ENCODE data around the gene CTNNA3.

Gene CTNNA3

DNA sequence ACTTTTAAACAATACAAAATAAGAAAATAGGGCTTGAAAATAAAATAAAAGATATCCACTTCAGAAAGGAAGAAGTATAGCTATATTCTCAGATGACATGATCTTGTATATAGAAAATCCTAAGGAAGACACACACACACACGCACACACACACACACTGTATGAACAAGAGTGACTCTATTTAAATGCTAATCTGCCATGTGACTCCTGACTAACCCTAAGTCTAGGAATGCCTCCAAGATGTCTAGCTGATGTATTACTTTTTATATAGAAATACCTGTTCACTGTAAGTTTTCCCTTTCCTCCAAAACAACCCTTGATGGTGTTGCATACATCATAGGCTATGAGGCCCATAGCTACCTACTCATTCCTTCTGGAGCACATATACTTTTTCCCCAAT is 943.3 kb downstream of the CTNNA3 start:
- TF ChIP-seq ZFP37 (tag by site-specific recombination; IDR thresholded peaks at IDR 0.05) (no peak), ZNF112 (tag by site-specific recombination; IDR thresholded peaks at IDR 0.05) (no peak), ZNF354C (tag by site-specific recombination; IDR thresholded peaks at IDR 0.05; ENCODE audit: borderline replicate concordance, low read depth) (no peak), ZNF366 (tag by site-specific recombination; conservative IDR thresholded peaks at IDR 0.05) (no peak), GLIS1 (tag by site-specific recombination; IDR thresholded peaks at IDR 0.05) (no peak), ZNF10 (tag by site-specific recombination; IDR thresholded peaks at IDR 0.05) (no peak), ZNF664 (tag by site-specific recombination; IDR thresholded peaks at IDR 0.05) (no peak), KLF1 (tag by site-specific recombination; IDR thresholded peaks at IDR 0.05) (no peak), ZNF19 (tag by site-specific recombination; IDR thresholded peaks at IDR 0.05; ENCODE audit: low read depth) (no peak), OVOL3 (tag by site-specific recombination; IDR thresholded peaks at IDR 0.05) (no peak)
- TF ChIP-seq, protein P1, sequence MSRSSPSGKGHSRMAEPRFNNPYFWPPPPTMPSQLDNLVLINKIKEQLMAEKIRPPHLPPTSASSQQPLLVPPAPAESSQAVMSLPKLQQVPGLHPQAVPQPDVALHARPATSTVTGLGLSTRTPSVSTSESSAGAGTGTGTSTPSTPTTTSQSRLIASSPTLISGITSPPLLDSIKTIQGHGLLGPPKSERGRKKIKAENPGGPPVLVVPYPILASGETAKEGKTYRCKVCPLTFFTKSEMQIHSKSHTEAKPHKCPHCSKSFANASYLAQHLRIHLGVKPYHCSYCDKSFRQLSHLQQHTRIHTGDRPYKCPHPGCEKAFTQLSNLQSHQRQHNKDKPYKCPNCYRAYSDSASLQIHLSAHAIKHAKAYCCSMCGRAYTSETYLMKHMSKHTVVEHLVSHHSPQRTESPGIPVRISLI (tag by site-specific recombination; IDR thresholded peaks at IDR 0.05) = no peak
- TF ChIP-seq, protein P2, sequence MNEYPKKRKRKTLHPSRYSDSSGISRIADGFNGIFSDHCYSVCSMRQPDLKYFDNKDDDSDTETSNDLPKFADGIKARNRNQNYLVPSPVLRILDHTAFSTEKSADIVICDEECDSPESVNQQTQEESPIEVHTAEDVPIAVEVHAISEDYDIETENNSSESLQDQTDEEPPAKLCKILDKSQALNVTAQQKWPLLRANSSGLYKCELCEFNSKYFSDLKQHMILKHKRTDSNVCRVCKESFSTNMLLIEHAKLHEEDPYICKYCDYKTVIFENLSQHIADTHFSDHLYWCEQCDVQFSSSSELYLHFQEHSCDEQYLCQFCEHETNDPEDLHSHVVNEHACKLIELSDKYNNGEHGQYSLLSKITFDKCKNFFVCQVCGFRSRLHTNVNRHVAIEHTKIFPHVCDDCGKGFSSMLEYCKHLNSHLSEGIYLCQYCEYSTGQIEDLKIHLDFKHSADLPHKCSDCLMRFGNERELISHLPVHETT (tag by site-specific recombination; IDR thresholded peaks at IDR 0.05) = no peak
- TF ChIP-seq, protein P3, sequence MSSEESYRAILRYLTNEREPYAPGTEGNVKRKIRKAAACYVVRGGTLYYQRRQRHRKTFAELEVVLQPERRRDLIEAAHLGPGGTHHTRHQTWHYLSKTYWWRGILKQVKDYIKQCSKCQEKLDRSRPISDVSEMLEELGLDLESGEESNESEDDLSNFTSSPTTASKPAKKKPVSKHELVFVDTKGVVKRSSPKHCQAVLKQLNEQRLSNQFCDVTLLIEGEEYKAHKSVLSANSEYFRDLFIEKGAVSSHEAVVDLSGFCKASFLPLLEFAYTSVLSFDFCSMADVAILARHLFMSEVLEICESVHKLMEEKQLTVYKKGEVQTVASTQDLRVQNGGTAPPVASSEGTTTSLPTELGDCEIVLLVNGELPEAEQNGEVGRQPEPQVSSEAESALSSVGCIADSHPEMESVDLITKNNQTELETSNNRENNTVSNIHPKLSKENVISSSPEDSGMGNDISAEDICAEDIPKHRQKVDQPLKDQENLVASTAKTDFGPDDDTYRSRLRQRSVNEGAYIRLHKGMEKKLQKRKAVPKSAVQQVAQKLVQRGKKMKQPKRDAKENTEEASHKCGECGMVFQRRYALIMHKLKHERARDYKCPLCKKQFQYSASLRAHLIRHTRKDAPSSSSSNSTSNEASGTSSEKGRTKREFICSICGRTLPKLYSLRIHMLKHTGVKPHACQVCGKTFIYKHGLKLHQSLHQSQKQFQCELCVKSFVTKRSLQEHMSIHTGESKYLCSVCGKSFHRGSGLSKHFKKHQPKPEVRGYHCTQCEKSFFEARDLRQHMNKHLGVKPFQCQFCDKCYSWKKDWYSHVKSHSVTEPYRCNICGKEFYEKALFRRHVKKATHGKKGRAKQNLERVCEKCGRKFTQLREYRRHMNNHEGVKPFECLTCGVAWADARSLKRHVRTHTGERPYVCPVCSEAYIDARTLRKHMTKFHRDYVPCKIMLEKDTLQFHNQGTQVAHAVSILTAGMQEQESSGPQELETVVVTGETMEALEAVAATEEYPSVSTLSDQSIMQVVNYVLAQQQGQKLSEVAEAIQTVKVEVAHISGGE (tag by site-specific recombination; conservative IDR thresholded peaks at IDR 0.05; ENCODE audit: low read depth) = no peak
- TF ChIP-seq, protein P4, sequence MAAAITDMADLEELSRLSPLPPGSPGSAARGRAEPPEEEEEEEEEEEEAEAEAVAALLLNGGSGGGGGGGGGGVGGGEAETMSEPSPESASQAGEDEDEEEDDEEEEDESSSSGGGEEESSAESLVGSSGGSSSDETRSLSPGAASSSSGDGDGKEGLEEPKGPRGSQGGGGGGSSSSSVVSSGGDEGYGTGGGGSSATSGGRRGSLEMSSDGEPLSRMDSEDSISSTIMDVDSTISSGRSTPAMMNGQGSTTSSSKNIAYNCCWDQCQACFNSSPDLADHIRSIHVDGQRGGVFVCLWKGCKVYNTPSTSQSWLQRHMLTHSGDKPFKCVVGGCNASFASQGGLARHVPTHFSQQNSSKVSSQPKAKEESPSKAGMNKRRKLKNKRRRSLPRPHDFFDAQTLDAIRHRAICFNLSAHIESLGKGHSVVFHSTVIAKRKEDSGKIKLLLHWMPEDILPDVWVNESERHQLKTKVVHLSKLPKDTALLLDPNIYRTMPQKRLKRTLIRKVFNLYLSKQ (tag by site-specific recombination; IDR thresholded peaks at IDR 0.05; ENCODE audit: borderline replicate concordance) = no peak
- Histone ChIP-seq H3K9me3 (ENCODE audit: control insufficient read depth, insufficient read depth, low read depth, low read length) (no peaks in the 10 kb centered on the region), H3K36me3 (ENCODE audit: control insufficient read depth in 2 of 2, insufficient read depth in 1 of 2, low read length in 2 of 2) (no peaks in the 10 kb centered on the region), H3K27ac (ENCODE audit: extremely low read depth, low read depth, low read length) (no peak overlapping the region), H3K4me1 (ENCODE audit: control insufficient read depth, insufficient read depth, low read length) (no peaks in the 10 kb centered on the region), H3K4me3 (ENCODE audit: low read depth, low read length) (no peak overlapping the region)
- ChIA-PET CTCF (no interaction called here), POLR2A (no interaction called here)

DNA sequence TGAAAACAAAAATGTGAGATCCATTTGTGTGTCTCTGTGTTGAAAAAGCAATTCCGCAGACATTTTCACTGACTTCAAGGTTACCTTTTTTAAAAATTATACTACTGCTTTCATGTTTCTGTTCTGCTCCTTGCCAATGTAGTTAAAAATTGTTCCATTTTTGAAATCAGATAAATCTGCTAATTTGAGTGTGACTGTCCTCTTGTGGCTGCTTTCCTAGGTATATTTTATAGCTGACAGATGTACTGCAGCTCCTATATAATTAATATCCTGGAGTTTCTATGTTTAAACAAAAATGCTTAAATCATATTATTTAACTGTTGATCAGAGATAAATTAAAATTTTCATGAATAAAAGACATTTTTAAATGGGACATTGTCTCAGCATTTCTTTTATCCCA is 947.8 kb downstream of the CTNNA3 start:
- CTCF ChIA-PET = interaction anchor here (0.7 kb wide), 1 partner anchor 86 kb away, joined by 3 read pairs; no protein-coding TSS in a partner anchor
- no peak overlapping the region for H3K4me3 ChIP-seq (ENCODE audit: low read depth, low read length)
- TF ChIP-seq ZNF549 (tag by site-specific recombination; IDR thresholded peaks at IDR 0.05) (no peak), ZBTB7A (tag by site-specific recombination; IDR thresholded peaks at IDR 0.05; ENCODE audit: low read depth) (no peak), ZNF2 (tag by site-specific recombination; IDR thresholded peaks at IDR 0.05) (no peak), ZNF133 (tag by site-specific recombination; IDR thresholded peaks at IDR 0.05) (no peak), ZNF623 (tag by site-specific recombination; IDR thresholded peaks at IDR 0.05) (no peak), IKZF3 (tag by site-specific recombination; IDR thresholded peaks at IDR 0.05) (no peak), SCRT2 (tag by site-specific recombination; IDR thresholded peaks at IDR 0.05) (no peak)
- TF ChIP-seq, protein P5, sequence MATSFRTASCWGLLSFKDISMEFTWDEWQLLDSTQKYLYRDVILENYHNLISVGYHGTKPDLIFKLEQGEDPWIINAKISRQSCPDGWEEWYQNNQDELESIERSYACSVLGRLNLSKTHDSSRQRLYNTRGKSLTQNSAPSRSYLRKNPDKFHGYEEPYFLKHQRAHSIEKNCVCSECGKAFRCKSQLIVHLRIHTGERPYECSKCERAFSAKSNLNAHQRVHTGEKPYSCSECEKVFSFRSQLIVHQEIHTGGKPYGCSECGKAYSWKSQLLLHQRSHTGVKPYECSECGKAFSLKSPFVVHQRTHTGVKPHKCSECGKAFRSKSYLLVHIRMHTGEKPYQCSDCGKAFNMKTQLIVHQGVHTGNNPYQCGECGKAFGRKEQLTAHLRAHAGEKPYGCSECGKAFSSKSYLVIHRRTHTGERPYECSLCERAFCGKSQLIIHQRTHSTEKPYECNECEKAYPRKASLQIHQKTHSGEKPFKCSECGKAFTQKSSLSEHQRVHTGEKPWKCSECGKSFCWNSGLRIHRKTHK (tag by site-specific recombination; IDR thresholded peaks at IDR 0.05) = no peak
- TF ChIP-seq, protein P6, sequence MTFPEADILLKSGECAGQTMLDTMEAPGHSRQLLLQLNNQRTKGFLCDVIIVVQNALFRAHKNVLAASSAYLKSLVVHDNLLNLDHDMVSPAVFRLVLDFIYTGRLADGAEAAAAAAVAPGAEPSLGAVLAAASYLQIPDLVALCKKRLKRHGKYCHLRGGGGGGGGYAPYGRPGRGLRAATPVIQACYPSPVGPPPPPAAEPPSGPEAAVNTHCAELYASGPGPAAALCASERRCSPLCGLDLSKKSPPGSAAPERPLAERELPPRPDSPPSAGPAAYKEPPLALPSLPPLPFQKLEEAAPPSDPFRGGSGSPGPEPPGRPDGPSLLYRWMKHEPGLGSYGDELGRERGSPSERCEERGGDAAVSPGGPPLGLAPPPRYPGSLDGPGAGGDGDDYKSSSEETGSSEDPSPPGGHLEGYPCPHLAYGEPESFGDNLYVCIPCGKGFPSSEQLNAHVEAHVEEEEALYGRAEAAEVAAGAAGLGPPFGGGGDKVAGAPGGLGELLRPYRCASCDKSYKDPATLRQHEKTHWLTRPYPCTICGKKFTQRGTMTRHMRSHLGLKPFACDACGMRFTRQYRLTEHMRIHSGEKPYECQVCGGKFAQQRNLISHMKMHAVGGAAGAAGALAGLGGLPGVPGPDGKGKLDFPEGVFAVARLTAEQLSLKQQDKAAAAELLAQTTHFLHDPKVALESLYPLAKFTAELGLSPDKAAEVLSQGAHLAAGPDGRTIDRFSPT (tag by site-specific recombination; IDR thresholded peaks at IDR 0.05) = no peak
- TF ChIP-seq, protein P7, sequence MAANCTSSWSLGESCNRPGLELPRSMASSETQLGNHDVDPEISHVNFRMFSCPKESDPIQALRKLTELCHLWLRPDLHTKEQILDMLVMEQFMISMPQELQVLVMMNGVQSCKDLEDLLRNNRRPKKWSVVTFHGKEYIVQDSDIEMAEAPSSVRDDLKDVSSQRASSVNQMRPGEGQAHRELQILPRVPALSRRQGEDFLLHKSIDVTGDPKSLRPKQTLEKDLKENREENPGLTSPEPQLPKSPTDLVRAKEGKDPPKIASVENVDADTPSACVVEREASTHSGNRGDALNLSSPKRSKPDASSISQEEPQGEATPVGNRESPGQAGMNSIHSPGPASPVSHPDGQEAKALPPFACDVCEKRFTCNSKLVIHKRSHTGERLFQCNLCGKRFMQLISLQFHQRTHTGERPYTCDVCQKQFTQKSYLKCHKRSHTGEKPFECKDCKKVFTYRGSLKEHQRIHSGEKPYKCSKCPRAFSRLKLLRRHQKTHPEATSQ (tag by site-specific recombination; IDR thresholded peaks at IDR 0.05) = no peak

More for the DNA sequence above, 947.8 kb downstream of the CTNNA3 start:
- H3K36me3 ChIP-seq (ENCODE audit: control insufficient read depth in 2 of 2, insufficient read depth in 1 of 2, low read length in 2 of 2) = no peaks in the 10 kb centered on the region
- H3K27ac ChIP-seq (ENCODE audit: extremely low read depth, low read depth, low read length) = no peak overlapping the region
- H3K4me1 ChIP-seq (ENCODE audit: control insufficient read depth, insufficient read depth, low read length) = no peaks in the 10 kb centered on the region
- POLR2A ChIA-PET = no interaction called here
- H3K9me3 ChIP-seq (ENCODE audit: control insufficient read depth, insufficient read depth, low read depth, low read length) = no peaks in the 10 kb centered on the region
